Measurements from ENCODE around the gene SMARCAD1. TPM values are rescaled to one million over a fixed set of nuclear protein-coding genes. Genes with fewer than 3 reads are reported as not detected.
"Not testable (repeated sequence)": the region's sequence is repeated elsewhere in the genome, so short reads cannot be mapped to it uniquely, and the experiment has no call there.

The SMARCAD1 gene
- total RNA-seq, 2 donors from 2014 or later: 18.0 to 18.4 TPM

DNA sequence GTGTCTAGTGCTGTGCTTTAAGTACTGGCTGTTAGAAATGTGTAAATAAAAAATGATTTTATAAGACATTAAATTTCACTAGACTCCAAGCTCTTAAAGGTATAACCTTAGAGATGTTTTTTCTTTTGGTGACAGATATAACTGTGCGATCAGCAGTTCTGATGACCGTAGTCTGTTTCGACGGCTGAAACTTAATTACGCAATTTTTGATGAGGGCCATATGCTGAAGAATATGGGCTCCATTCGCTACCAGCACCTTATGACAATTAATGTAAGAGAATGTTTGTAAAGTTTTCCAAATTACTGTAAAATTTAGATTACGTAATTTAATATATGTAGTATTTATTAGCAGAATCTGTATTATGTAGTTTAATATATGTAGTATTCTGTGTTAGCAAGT is 68.5 kb downstream of the SMARCAD1 start:
- DNase-seq (no peak), ATAC-seq (no peak)
- intact Hi-C loops (cut with DNase I, micrococcal nuclease): no loop called here

DNA sequence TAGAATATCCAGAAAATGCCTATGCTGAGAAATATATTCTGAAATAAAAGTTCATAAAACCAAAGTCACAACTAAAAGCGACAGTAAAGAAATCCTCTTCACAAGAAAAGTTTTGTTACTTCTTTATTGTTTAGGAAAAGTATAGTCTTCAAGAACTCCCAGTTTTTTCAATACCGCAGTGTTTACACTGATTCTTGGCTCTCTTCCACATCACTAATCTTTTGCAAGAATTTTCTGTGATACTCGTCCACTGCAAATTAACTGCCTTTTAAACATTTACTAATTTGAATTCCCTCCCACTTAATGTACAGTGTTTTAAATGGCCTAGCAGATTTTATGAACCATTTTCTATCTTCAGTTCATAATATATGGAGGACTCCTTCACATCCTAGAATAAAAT is 69.9 kb downstream of the SMARCAD1 start:
- no peak for DNase-seq
- intact Hi-C loops (cut with DNase I, micrococcal nuclease): no loop called here
- ATAC-seq: no peak

DNA sequence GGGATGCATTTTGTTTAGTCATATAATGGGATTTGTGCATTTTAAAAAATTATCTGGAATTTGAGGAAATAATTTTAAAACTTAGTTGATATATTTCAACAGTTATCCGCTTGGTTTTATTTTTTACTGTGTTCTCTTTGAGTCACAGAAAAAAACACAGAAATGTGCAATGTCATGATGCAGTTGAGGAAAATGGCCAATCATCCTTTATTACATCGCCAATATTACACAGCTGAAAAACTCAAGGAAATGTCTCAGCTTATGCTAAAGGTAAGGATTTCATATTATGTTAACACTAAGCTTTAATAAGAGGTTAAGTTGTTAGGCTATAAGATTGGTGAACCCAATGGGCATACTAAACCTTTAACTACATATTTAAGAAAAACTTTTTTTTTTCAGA is 71.1 kb downstream of the SMARCAD1 start:
- DNase-seq (no peak), ATAC-seq (no peak)
- intact Hi-C loops (cut with DNase I, micrococcal nuclease): no loop called here

- ATAC-seq (no peak), DNase-seq (no peak)
- intact Hi-C loops (cut with DNase I, micrococcal nuclease): no loop called here
Measured at GRCh38 chr4:94284889-94285288, 77.2 kb downstream of the SMARCAD1 start.

DNA sequence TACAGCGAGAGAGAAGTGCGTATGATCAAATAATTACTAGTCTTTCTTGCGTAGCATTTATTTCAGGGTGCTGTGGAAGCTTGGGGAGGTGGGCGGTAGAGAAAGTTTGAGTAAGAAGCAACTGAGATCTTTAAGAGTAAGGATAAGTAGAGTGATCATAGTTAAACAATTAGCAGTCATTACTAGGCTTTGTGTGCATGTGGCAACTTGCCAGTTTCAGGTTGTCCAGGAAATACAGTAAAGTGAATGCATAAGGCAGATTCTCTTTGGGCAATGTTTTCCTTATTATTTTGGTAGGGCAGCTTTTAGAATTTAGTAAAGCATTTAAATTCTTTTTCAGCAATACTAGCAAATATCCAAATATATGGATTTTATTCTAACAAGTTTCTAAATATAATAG is 78.0 kb downstream of the SMARCAD1 start:
- DNase-seq: no peak
- ATAC-seq: no peak
- intact Hi-C loops (cut with DNase I, micrococcal nuclease): no loop called here

DNA sequence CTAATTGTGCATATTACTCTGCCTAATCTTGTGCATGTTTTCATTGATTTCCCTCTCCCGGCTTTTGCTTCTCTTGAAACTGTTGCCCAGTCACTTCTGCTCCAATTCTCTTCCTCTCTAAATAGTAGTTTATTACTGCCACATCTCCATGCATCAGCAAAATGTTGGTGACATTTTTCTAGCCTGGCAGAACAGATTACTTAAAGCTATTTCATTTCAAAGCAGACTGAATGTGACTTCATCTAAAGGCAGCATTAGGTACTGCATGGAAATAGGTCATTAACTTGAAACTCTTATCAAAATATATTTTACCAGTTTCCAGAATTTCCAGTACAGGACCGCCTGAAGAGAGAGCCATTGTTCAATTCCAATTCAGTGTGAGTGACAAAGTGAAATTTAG is 82.6 kb downstream of the SMARCAD1 start:
- DNase-seq: no peak
- intact Hi-C loops (cut with DNase I, micrococcal nuclease): no loop called here
- ATAC-seq: no peak

DNA sequence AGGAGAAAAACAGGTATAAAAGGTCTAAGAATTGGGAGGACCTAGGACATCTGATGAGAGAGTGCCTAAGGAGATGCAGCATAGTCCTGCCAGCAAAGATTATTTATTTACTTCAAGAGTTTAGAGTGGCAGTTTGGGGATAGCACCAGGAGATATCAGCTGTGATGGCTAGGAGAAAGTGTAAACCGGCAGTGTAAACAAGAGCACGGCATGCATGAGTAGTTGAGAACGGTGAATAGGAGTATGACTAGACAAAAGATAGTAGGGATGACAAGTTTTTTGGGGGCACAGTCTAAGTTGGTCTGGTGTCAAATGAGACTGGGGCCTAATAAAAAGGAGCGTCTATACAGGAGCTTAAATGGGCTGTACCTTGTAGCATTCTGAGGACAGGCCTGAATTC is 86.3 kb downstream of the SMARCAD1 start:
- ATAC-seq; DNase-seq; intact Hi-C loops (cut with DNase I, micrococcal nuclease): not testable (repeated sequence)

DNA sequence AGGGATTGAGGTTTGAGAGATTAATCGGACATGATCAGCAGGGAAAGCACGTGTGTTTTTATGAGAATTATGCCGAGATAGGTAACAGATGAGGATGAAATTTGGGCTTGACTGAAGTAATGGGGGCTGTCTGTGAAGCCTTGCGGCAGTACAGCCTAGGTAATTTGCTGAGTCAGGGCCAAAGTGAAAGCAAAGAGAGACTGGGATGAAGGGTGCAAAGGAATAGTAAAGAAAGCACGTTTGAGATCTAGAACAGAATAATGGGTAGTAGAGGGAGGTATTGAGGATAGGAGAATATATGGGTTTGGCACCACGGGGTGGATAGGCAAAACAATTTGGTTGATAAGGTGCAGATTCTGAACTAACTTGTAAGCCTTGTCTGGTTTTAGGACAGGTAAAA is 87.8 kb downstream of the SMARCAD1 start:
- intact Hi-C loops (cut with DNase I, micrococcal nuclease); DNase-seq: not testable (repeated sequence)

DNA sequence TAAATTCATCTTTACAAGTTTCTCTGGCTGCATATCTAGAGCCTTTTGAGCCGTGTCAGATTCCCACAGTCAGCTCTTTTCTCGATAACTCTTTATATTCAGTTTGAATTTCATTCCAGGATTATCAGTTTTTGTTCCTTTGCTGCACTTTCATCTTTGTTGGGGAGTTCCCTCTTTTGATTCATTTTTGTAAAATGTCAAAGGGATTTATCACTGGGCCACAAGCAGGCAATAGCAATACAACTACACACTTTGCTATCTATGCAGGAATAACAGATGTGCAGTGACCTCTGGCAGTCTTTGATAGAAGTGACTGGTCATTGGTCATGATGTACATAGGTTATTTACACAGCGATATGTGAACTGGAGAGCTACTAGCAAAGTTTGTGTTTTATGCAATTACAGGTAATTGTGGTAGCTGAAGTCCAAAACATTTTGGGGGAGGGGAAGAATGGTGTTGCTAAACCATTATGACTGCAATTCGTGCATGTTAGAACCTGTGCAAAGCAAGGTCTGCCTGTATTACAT is 91.1 kb downstream of the SMARCAD1 start:
- intact Hi-C loops (cut with DNase I, micrococcal nuclease): no loop called here
- ATAC-seq: peak; percentile 27

More for the DNA sequence above, 87.8 kb downstream of the SMARCAD1 start:
- ATAC-seq: not testable (repeated sequence)

DNA sequence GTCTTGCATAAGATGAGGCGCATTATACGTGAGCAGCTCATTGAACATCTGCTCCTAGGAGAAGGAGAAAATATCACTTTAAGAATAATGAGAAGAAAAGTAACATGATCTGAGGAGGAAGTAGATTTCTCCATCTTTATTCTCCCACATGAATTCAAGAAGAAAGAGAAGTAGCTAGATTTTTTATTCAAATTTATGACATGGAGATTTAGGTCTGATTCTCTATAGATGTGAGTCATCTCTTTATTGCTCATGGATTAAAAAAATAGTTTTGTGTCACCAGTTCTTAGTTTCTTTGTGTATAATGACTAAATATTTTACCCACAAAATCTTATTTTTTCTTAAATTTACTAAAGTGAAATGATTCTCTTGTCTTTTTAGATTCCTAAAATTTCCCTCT is 94.5 kb downstream of the SMARCAD1 start:
- no peak for ATAC-seq
- no peak for DNase-seq
- intact Hi-C loops (cut with DNase I, micrococcal nuclease): no loop called here

More for the DNA sequence above, 91.1 kb downstream of the SMARCAD1 start:
- no peak for DNase-seq

DNA sequence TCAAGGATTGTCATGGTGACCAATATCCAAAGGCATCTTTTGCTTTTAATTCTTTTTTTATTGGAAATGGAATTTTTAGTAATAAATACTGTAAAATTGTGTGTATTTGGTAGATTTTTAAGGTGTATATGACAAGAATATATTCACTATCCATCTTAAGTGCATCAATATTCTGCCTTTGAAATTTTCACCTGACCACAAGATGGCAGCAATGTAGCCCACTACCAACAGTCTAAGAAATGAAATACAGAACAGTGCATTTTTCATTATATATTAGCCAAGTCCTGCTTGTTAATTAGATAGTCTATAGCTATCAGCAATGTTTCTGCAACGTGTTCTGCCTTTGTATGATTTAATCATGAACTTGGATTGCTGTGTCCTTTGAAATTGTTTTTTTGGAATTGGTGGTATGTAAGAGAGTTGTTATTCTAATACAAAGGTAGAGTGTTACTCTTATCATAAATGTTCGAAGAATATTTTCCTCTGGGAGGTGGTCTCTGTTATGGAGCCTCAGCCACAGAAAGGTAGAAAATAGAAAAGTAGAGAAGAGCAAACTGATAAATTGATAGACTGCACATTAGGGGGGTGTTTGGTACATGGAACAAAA is 96.8 kb downstream of the SMARCAD1 start:
- intact Hi-C loops (cut with DNase I, micrococcal nuclease): no loop called here
- ATAC-seq (no peak), DNase-seq (no peak)

- ATAC-seq (no peak), DNase-seq (no peak)
- intact Hi-C loops (cut with DNase I, micrococcal nuclease): no loop called here
Measured at GRCh38 chr4:94305466-94306225, 98.0 kb downstream of the SMARCAD1 start.

DNA sequence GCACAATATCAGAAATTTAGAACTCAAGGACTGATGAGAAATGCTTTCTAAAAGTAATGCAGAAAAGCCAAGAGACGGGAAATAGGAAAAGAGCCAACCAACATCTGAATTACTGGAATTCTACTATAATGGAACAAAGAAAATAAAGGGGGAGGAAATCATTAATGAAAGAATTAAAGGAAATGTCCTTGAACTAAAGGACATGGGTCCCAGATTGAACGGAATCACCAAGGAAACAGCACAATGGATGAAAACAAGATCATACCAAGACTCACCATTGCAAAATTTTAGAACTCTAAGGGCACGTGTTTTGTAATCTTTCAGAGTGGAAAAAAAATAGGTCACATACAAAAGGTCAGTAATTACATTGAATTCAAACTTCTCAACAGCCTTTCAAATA is 99.0 kb downstream of the SMARCAD1 start:
- DNase-seq: no peak
- intact Hi-C loops (cut with DNase I, micrococcal nuclease): no loop called here
- no peak for ATAC-seq

DNA sequence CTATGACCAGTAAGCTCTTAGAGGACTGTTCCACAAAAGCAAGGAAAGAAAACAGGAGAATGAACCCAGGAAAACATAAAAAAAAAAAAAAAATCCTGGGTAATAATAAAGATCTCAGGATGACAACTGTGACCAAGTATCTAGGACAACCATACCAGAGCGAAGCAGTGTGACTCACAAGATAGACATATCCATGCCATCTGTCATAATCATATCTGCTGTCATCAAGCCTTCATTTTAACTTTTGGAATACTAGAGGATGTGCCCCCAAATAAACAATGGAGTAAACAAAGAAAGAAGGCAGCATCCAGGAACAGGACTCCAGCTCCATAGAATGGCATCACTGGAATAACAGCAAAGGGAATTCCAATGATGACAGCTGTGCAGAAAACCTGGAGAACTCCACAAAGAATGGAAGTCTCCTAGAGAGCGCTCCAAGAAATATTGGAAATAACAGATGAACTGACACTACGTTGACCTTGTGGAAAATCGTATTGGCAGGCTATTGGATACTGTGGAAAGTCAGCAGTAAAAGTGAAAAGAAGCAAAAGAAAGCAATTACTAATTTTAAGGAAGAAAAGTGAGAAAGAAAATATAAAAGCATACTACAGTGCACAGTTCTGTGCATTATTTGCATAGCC is 99.7 kb downstream of the SMARCAD1 start:
- no peak for DNase-seq
- ATAC-seq: no peak
- intact Hi-C loops (cut with DNase I, micrococcal nuclease): no loop called here

- DNase-seq; ATAC-seq; intact Hi-C loops (cut with DNase I, micrococcal nuclease): not testable (repeated sequence)
Measured at GRCh38 chr4:94319927-94320326, 112.3 kb downstream of the SMARCAD1 start.

DNA sequence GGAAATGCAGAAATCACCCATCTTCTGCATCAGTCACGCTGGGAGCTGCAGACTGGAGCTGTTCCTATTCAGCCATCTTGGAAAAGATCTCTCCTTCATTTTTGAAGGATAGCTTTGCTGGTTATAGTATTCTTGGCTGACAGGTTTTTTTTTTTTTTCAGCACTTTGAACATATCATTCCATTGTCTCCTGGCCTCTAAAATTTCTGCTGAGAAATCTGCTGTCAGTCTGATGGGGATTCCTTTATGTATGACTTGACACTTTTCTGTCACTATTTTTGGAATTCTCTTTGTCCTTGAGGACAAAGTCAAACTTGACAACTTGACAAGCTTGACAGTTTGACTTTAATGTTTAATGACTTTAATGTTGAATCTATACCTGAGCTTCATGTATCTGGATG is 118.2 kb downstream of the SMARCAD1 start:
- no peak for ATAC-seq
- intact Hi-C loops (cut with DNase I, micrococcal nuclease): no loop called here

GRCh38 chr4:94329933-94330332 is 122.3 kb downstream of the SMARCAD1 start:
- DNase-seq (no peak), ATAC-seq (peak; percentile 56)
- intact Hi-C loops (cut with DNase I, micrococcal nuclease): no loop called here

More for the DNA sequence above, 118.2 kb downstream of the SMARCAD1 start:
- DNase-seq: no peak

GRCh38 chr4:94332983-94333590 is 125.4 kb downstream of the SMARCAD1 start:
- DNase-seq (no peak), ATAC-seq (peak; percentile 56)
- intact Hi-C loops (cut with DNase I, micrococcal nuclease): no loop called here

- intact Hi-C loops (cut with DNase I, micrococcal nuclease): no loop called here
- ATAC-seq (no peak), DNase-seq (no peak)
Measured at GRCh38 chr4:94333866-94334265, 126.2 kb downstream of the SMARCAD1 start.
